Iris pigment epithelial cell (primary cell): Measurements from ENCODE around the gene KREMEN1.

Experiments
- DNase-seq: peaks from one replicate; pipeline ENCODE4 v3.0.0-alpha.2; 2011; ENCODE audit warnings: low read depth

The KREMEN1 gene

DNA sequence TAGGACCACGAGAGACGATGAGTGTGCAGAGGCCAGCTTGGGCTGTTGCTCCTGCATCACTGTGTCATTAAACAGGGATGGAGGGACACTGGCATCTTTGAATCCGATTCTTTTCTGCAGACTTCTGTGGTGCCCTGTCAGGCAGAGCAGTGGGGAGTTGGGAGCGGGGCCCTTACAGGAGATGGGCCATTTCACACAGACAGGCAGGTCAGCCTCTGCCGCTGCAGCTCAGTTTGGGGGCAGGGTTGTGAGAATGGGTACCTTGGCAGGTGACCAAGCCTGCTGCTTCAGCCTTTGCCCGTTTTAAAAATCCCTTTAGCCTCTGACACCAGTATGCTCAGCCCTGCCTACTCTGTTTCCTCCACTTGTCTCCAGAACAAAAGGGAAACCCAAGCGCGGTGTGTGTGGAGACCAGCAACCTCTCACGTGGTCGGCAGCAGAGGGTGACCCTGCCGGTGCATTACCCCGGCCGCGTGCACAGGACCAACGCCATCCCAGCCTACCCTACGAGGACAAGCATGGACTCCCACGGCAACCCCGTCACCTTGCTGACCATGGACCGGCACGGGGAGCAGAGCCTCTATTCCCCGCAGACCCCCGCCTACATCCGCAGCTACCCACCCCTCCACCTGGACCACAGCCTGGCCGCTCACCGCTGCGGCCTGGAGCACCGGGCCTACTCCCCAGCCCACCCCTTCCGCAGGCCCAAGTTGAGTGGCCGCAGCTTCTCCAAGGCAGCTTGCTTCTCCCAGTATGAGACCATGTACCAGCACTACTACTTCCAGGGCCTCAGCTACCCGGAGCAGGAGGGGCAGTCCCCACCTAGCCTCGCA is 23.8 kb upstream of the KREMEN1 start:
- no peak for DNase-seq

DNA sequence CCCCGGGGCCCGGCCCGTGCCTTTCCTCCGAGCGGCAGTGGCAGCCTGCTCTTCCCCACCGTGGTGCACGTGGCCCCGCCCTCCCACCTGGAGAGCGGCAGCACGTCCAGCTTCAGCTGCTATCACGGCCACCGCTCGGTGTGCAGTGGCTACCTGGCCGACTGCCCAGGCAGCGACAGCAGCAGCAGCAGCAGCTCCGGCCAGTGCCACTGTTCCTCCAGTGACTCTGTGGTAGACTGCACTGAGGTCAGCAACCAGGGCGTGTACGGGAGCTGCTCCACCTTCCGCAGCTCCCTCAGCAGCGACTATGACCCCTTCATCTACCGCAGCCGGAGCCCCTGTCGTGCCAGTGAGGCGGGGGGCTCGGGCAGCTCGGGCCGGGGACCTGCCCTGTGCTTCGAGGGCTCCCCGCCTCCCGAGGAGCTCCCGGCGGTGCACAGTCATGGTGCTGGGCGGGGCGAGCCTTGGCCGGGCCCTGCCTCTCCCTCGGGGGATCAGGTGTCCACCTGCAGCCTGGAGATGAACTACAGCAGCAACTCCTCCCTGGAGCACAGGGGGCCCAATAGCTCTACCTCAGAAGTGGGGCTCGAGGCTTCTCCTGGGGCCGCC is 23.1 kb upstream of the KREMEN1 start:
- no peak for DNase-seq

DNA sequence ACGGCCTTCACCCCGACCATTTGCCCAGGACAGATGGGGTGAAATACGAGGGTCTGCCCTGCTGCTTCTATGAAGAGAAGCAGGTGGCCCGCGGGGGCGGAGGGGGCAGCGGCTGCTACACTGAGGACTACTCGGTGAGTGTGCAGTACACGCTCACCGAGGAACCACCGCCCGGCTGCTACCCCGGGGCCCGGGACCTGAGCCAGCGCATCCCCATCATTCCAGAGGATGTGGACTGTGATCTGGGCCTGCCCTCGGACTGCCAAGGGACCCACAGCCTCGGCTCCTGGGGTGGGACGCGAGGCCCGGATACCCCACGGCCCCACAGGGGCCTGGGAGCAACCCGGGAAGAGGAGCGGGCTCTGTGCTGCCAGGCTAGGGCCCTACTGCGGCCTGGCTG is 22.4 kb upstream of the KREMEN1 start:
- DNase-seq = no peak

DNA sequence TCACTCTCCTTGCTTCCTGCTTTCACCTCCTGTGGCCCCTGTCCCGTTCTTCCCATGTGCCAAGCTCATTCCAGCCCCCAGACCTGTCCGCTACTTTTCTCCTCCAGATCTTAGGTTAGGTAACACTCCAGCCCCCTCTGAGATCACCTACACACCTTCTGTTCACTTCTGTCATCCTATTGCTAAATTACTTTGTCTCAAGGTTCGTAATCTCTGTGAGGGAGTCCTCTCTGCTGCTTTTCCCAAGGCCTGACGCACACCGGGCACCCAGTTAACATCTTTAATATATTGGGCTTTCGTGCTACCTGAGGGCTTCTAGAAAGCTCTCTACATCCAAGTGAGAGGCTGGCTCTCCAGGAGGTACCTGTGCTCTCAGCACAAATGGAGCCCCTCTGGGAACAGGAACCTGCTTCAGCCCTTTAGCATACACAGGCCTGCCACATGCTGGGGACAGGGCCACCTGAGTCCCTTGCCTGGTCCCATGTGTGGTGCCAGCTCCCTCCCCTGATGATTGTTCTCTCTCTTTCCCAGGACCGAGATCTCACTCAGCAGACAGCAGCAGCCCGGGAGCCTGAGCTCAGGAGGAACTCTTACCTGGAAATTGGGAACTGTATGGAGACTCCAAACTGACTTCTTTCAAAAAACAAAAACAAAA is 19.7 kb upstream of the KREMEN1 start:
- no peak for DNase-seq

DNA sequence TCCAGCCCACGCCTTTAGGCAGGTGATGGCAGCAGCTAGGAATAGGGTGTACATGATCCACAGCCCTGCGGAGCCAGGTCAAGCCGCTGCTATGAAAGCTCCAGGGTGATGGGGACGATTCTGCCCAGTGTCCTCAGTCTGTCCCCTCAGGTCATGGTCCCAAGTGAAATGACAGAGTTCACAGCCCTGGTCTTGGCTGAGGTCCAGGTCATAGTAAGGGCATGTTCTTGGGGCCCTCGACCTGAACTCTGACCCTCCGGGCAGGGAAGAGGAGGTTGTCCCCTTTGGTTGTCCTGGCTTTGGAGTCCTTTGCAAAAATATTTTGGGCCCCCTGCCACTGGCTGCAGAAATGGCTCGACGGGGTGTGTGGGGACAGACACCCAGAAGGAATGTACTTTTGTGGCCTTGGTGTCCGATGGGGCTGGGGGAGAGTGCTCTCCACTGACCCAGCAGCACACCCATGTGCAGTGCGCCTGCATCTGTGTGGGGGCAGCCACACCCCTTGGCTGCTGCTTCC is 18.5 kb upstream of the KREMEN1 start:
- no peak for DNase-seq

DNA sequence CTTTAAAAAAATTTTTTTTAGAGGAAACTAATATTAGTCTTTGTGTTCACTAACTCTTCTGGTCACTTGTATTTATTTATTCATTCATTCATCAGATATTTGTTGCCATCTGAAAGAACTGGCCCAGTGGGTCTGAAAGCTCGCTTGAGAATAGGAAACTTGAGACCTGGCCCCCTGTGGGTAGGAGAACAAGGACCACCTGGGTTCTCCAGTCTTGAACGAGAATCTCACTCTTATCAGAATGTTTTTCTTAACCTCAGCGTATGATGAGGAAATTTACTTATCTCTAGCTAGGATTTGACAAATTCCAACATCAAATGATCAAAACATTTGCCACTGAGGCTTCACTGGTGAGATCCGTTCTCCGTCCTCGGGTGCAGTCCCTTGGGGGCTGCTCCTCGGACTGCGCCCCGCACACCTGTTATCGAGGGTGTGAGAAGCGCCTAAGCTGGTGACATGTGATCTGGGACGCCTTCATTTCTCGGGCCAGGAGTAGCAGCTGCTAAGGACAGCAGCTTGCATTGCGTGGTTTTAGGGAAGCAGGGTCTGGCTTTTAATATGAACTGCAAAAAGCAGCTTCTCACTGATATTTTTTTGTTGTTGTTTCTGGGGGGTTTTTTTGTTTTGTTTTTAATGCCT is 17.5 kb upstream of the KREMEN1 start:
- DNase-seq = no peak

DNA sequence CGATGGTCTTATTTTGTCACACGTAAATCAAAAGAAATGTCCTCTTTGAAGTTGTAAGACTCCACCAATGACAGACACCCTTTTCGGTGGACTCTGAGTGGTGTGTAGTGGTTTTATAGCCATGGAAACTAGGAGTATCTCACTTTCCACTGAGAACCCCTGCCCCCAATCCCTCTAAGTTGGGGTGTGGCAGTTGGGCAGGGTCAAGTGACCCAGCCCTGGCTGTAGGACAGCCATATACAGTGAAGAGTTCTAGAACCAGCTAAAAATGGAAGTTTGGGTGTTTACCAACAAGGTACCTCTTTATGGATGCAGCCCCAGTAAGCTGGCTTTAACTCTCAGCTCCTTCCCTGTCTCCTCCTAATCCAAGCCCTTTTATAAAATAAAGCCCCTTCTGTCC is 16.4 kb upstream of the KREMEN1 start:
- DNase-seq = no peak

DNA sequence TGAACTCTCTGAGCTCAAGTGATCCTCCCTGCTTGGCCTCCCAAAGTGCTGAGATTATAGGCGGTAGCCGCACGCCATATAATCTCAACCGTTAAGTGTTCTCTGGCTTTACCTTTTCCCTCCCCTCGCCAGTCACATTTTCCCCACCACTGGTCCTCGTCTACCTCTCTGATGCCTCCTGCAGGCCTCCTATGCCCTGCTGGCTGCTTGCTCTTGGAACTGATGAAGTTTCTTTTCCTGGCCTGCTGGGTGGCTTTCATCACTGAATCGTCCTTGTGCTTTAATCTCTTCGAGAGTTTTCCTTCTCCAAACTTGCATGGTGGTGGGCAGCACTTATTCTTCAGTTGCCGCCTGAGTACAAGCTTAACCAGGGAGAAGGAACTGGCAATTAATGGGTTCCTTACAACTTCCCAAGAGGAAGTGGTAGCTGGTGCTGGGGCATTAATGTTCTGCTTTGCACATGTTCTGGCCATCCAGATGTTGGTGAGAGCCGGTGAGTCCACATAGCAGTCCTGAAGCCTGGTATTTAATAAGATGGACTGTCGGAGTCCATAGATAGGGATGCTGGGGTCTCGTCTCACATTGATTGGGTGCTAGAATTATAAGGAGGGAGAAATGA is 12.5 kb upstream of the KREMEN1 start:
- DNase-seq = no peak

DNA sequence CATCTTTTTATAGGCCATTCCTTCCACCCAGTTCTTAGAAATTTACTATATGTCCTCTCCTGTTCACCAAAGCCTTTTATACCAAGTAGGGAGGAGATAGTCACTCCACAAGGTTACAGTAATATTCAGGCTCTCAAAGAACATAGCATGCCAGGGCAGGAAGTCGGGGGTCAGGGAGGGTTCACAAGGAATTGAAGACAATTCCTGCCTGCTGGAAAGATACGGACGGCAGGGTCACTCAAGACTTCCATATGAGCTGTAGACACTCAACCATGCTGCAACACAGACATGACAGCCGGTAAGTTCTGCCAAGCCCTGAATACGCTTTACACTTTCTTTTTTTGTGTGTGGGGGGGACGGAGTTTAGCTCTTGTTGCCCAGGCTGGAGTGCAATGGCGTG is 11.9 kb upstream of the KREMEN1 start:
- no peak for DNase-seq

DNA sequence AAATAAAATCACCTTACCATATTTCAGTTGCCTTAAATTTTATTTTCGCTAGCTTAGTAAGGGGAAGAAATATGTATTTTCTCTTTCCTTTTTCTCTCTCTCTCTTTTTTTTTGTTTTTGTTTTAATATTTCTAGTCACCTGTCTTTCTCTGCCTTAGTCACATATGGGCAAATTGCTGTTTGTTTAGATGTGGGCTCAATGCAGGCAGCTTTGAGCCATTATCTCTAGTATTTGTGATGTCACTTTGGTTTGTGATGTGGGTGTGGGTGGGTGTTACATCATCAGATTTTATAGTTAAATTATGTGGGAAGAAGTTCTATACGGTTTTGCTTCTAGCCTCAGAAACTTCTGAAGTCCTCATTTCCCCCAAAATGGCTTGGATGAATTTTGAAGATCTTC is 11.1 kb upstream of the KREMEN1 start, which contains the start of gene C22orf31:
C22orf31 (minus strand) TSS at position 59 of the 400 bp plus-strand sequence; CDS start at position 20, 39 bp downstream.
- no peak for DNase-seq

DNA sequence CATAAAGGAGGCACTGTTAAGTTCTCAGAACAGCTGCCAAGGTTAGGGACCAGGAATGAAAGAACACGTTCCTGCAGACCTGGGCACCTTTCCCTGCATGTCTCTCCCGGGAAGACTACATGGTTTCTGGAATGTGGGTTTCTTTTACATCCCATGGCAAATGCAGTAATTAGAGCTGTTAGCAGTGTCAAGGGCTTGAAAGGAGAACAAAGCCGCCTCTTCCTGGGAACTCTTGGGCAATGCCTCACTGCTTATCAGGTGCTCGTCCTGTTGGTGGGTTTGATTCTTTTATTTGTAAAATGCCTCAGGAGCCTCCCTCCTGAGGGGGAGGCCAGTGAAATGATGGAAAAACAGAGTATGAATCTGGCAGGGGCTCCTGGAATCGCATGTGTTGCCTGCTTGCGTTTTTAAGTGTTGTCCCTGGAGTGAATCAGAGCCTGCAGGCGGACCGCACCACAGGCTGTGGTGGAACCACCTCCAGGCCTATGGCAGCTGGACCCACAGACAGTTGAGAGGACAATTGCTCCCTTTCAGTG is 10.5 kb upstream of the KREMEN1 start:
- no peak for DNase-seq

DNA sequence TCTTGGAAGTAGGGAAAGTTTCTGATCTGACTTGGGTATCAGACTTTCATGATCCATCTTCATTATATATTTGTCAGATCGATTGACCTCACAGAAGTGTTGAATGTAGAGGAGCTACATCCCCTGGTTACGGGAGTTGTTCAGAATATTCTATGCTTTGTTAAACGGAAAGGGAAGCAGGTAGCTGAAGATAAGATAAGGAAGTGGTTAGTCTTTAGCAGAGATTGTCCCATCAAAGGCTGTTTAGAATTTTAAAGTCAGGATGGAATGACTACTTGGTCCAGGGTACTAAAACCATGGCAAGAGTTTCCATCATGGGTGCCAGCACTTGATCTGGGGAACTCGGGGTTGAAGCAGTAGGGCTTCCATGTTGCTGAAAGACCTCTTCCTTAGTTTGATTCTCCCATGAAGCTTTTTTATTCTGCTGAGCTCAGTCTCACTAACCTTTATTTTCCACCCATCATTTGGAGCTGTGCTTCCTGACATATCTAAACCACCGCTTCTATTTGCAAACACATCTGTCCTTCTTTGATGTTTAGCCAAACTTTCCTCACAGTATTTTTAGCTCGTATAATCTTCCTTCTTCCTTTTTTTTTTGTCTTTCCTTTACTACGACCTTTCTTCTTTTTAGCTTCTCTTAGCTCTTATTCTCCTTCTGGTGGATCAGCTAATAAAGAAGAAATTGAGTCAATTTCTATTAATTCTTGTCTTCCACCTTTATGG is 7.2 kb upstream of the KREMEN1 start:
- DNase-seq = no peak

DNA sequence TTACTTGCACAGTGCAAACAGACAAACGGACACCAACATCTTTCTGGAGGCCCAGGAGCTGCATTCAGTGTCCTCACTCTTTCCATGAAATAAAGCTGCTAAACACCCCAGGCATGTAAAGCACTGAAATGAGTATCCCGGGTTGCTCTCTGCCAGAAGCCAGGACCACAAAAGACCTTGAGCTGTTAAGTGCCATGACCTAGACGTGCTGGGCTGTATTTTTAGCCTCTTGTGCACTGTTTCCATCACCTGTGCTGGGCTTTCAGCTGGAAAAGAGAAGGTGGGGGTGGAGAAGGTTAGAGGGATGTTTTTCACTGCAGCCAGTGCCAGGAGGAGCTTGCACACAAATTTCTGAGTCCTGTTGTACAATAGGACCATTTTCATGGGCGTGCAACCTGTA is 3.4 kb upstream of the KREMEN1 start:
- DNase-seq = no peak

DNA sequence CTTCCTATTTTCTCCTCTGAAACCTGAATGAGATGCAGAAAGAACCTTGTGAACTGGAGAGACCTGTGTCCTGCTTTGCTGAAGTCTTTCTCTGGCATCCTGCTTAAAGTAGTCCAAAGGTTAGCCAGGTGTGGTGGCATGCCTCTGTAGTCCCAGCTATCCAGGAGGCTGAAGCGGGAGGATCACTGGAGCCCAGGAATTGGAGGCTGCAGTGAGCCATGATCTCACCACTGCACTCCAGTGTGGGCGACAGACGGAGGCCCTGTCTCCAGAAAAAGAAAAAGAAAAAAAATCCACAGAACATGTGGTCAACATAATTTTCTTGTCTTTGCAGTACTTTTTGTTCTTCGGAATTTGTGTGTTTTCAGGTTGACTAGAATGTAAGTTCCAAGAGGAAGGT is 2.3 kb upstream of the KREMEN1 start:
- DNase-seq = no peak

DNA sequence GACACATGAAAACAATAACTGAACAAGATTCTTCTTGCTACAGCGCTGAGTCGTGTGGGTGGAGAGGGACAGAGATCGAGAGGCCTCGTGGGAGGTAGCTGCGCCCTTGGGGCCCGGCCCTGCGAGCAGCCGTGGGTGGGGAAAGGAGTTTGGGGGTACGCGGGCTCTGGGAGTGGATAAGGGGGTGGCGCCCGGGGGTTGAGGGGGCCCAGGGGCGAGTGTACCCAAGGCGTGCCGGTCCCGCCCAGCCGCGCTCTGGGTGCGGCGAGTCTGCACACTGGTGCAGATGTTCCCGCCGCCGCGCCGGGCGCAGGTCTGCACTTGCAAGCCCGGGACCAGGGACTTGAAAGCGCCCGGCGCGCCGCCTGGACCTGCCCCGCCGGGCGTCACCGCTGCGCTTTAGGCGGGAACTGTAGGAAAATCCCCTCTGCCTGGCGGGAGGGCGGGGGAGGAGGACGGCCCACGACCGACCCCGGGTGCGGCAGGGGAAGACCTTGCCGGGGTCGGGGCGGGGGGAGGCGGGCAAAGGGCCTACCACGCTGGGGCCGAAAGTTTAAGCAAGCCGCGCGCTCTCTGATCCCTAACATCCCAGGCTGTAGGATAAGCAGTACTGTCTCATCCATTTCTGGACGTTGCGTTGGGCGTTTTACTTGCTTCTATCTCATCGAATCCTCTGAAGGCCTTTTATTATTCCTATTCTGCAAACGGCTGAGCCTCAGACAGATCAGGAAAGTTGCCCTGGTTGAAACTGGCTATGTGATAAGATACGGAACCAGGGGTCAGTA is 1.4 kb upstream of the KREMEN1 start:
- peak; percentile 29 for DNase-seq

DNA sequence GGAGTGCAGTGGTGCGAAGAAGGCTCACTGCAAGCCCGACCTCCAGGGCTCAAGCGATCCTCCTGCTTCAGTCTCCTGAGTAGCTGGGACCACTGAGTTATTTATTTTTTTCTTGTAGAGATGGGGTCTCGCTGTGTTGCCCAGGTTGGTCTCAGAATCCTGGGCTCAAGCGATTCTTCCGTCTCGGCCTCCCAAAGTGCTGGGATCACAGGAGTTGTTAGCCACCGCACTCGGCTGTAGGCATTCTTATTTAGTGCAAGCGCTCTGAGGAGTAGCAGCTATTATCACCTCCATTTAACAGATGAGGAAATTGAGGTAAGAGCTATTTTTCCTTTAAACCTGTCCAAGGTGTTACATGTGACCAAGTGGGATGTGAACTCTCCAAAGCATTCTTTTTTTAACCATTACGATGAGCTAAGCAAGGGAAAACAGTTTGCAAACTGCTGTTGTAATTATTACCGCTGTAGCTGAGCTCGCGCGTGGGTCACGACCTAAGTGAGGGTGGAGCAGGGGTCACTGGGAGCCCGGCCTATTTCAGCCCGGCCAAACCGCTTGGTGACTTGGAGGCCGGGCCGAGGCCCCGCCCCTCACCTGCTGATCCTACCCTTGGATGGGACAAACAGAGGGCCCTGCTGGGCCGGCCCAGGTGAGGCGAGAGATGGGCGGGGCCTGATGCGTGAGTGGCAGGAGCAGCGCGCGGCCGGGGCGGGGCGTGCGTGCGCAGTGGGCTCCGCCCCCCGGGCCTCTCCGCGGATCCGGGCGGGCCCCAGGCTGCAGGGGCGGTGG is 449 bp upstream of the KREMEN1 start:
- peak; percentile 66 for DNase-seq

DNA sequence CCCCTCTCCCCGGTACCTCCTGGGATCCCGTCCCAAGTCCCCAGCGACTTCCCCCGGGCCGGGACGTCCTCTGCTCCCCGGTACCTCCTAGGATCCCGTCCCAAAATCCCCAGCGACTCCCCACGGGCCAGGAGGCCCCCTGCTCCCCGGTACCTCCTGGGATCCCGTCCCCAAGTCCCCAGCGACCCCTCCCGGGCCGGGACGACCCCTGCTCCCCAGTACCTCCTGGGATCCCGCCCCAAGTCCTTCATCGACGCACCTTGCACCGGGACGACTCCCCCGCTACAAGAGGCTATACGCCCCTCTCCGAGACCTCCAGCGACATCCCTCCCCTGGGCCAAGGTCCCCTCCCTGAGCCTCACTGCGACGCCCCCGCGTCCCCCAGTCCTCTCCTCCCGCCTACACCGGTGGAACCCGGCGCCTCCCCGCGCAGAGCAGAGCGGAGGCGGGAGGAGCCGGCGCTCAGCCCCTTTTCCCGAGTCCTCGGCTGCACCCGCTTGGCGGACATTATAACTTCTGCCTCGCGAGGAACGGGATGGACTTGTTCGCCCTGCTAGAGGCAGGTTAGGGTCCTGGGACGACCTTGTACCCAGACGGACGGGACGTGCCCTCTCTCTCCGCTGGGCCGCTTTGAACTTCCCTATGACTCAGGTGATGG is 912 bp downstream of the KREMEN1 start:
- DNase-seq = peak; percentile 36

DNA sequence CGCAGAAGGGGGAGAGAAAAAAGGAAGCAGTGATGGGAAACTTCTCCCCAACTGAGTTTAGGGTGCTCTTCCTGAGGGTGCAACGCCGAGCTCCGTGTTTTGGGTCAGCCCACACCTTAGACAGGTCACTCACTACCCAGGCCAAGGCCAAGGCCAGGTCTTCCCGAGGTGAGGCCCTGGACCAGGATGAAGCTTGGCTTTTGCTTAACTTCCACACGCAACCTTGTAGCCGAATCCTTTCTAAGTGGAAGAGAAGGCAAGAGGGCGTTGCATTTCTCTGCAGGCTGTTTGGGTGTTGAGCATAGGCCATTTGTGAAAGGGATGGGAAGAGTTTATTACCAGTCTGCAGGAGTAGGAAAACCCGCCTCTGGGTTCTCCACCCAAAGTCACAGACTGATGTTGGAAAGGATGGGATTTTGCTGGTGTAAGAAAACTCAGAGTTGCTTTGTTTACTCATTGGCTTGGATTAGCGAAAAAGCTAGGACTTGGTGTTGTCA is 1.5 kb downstream of the KREMEN1 start:
- DNase-seq = no peak
